ENCODE data around the gene PRSS27.

The PRSS27 gene

GRCh38 chr16:2712546-2712945, 7.5 kb downstream of the PRSS27 start:
- in situ Hi-C loops (cut with MboI; ENCODE audit: low pct_unique_long_range_greater_than_20kb, low sequenced_read_pairs) = no loop called here

DNA sequence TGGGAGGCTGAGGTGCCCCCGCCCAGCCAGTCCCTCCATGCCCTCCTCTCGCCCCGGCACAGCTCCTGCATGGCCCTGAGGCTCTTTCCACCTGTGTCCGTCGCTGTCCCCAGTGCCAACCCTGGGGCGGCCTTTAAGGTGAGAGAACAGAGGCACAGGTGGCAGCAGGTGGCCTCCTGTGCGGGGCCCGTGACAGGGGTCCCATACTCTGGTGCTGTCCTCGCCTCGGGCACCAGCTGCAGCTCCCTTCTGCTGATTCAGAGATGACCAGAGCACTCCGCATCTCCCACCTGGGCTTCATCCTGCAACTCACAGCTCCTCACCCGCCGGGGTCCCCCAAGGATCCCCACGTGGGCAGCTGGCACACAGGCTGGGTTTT, 8.0 kb downstream of the PRSS27 start:
- DNase-seq = no peak
- in situ Hi-C loops (cut with MboI; ENCODE audit: low pct_unique_long_range_greater_than_20kb, low sequenced_read_pairs) = no loop called here

More at GRCh38 chr16:2712546-2712945, 7.5 kb downstream of the PRSS27 start:
- DNase-seq = no peak

GRCh38 chr16:2711370-2712062, 8.5 kb downstream of the PRSS27 start:
- DNase-seq = no peak
- in situ Hi-C loops (cut with MboI; ENCODE audit: low pct_unique_long_range_greater_than_20kb, low sequenced_read_pairs) = no loop called here

DNA sequence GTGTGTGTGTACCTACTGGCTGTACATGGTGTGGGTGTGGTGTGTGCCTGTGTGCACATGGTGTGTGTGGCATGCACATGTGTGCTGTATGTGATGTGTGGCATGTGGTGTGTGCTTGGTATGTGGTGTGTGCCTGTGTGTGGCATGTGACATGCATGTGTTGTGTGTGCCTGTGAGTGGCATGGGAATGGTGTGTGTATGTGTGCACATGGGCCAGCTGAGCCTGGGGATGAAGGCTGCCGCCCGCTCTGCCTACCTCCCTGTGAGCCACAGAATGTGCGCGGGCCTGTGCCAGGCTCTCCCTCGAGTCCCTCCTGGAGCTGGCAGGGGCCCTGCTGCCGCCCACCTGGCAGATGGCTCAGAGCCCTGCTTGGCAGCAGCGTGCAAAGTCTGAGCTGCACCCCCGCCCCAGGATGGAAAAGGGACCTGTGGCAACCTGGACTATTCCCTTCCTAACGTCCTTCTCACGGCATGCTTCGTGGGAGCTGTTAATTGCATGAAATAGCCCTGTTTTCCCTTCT, 9.3 kb downstream of the PRSS27 start:
- DNase-seq = no peak
- in situ Hi-C loops (cut with MboI; ENCODE audit: low pct_unique_long_range_greater_than_20kb, low sequenced_read_pairs) = no loop called here

DNA sequence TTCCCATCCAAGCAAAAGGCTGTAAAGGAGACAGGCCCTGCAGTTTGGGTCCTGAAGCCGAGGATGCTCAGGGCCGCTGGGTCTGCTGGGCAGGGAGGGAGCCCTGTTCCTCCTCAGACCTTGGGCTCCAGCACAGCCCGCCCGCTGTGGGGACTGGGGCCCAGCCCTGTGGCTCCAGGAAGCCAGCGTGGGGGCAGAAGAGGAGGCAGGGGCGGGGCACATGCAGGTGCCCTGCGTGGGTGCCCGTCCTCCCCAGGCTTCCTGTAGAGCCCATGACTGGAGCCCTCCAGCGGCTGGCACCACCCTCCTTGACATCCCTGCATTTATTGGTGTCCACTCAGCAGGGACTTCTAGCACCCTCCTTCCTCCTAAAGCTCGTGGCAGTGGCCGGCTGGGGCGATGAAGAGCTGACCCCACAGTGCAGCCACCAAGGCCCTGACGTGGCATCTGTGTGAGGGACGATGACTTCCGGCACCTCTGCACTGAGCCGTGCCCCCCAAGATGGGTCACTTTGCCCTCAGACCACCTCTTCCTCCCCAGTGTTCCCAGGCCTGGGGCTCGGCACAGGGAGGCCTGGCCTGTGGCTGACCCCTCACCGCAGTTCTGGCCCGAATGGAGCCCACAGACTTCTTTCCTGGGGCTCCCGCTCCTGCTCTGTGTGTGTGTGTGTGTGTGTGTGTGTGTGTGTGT, 9.9 kb downstream of the PRSS27 start:
- in situ Hi-C loops (cut with MboI; ENCODE audit: low pct_unique_long_range_greater_than_20kb, low sequenced_read_pairs) = no loop called here
- DNase-seq = no peak

DNA sequence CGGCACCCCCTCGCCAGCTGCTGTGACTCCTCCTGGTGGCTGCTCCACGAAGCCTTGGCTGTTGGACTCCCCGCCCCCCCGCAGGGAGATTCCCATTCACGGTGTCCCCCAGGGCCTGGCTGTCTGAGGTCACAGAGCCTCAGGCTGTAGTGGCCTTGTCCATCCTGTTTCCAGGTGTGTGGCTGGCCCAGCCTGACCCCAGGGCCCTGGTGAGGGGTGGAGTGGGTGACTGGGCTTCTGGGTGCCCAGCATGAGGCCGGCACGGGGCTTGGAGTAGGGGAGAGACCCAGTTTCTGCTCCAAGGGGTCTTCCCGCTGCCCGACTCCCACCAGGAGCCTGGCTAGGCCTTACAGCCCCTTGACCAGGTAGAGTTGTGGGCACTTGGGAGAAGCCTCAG, 10.4 kb downstream of the PRSS27 start:
- in situ Hi-C loops (cut with MboI; ENCODE audit: low pct_unique_long_range_greater_than_20kb, low sequenced_read_pairs) = no loop called here
- DNase-seq = no peak

GRCh38 chr16:2708955-2709587, 11.0 kb downstream of the PRSS27 start:
- in situ Hi-C loops (cut with MboI; ENCODE audit: low pct_unique_long_range_greater_than_20kb, low sequenced_read_pairs) = no loop called here
- no peak for DNase-seq

DNA sequence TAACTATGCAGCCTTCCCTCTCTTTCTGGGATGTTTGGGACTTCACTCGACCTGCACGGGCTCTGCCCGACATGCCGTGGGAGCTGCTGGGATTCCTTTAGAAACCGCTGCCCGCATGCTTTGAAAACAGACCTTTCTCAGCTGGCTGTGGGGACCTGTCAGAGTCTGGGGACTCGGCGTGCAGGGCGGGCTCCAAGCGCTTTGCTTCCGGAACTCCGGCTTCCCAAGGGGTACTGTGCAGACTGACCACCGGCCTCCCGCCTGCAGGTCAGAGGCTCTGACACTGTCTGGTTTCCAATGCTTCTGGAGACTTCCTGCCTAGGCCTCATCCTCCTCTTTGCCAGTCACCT, 11.8 kb downstream of the PRSS27 start:
- DNase-seq = no peak
- in situ Hi-C loops (cut with MboI; ENCODE audit: low pct_unique_long_range_greater_than_20kb, low sequenced_read_pairs) = no loop called here

DNA sequence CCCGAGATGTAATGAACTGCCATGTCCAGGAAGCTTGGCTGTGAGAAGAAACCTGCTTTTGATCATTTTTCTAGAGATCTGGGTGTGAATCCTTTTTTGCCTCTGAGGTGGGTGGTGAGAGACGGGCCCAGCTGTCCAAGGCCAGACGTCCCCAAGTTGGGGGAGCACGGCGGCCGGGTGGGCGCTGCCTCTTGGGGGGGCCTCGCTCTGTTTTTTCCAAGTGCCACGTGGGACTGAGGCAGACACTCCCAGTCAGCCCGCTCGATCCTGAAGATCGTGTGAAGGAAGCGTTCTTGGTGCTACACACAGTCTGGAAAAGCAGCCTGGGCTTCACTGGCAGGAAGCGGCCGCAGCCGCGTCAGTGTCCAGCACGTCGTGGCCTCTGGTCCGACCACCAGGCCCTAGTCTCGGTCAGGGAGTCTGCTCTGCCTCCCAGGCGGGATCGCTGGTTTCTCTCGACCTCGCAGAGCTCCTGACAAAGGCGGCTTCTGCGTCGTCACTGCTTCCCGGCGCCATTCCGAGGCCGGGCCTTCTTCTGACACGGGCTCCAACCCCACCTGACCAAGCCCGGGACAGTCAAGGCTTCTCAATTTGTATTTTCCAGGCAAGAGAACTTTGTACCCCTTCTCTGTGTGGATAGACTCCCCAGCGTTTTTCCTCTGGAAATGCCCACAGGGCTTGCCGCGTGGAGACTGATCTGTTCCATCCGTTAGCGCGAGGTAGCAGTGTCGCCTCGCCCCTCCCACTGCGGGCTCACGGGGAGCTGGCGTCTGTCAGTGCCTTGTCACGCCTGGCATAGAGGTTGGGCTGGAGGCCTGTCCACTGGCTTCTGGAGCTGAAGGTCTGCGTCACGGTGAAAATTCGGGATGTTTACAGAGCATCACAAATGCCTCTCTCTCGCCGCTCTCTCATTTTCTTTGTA, 12.4 kb downstream of the PRSS27 start:
- no peak for DNase-seq
- in situ Hi-C loops (cut with MboI; ENCODE audit: low pct_unique_long_range_greater_than_20kb, low sequenced_read_pairs) = no loop called here

DNA sequence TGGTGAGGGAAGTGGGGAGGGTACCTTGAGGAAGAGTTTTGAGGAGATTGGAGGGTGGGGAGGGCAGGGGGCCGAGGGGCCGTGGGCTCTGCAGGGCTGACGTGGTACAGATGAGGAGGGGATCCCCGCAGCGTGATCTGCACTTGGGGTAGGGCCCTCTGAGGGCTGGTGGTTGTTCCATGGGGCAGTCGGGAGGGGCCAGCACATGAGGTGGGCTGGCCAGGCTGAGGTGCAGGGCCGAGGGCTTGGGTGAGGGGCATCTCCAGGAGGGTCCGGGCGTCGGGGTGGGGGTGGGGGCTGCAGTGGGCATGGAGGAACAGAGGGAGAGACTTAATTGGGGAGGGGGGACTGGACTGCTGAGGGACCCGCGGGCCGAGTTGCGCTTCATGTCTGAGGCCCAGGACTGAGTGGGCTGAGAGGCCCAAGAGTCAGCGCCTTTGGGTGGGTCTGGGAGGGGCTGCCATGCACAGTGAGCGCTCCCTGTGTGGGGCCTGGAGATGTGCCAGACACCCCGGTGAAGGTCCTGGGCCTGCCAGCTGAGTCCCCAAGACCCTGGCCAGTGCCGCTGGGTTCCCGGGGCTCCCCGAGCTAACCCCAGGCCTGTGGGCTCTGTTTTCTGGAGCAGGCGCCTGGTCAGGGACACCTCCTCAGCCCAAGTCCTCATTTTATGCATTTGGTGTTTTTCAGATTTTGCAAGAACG, 13.3 kb downstream of the PRSS27 start:
- DNase-seq = no peak
- in situ Hi-C loops (cut with MboI; ENCODE audit: low pct_unique_long_range_greater_than_20kb, low sequenced_read_pairs) = no loop called here

DNA sequence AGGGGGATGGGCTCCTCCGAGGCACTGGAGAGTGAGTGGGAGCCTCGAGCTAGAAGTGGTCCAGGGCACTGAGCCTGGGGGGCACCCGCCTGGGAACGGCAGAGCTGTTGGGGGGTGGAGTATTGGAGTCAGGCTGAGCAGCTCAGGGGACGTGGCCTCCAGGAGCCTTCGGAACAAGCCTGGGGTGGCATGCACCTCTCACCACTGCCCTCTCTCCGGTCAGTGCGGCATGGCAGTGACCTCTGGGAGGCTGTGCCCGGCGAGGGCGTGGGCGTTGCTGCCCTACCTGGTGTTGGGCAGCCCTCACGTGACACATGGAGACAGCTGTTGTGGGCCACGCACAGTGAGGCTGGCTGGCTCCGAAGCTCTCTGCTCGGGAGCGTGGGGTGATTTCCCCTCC, 13.9 kb downstream of the PRSS27 start:
- DNase-seq = no peak
- in situ Hi-C loops (cut with MboI; ENCODE audit: low pct_unique_long_range_greater_than_20kb, low sequenced_read_pairs) = no loop called here

DNA sequence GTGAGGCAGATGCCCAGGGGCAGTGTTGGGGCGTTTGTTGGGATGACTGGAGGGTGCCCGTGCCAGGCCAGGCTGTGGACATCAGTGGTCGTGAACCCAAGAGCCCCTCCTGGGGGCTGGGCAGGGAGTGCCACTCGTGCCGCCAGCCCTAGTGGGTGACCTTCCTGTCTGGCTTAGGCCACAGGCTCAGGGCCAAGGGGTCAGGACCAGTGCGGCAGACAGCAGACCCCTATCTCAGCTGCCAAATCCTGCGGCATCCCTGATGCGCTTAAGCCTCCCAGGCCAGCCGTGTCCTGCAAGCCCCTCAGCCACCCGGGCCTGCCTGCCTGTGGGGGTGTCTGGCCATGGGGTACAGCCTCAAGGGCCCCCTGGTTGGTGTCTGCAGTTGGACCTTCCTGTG, 14.7 kb downstream of the PRSS27 start:
- DNase-seq = no peak
- in situ Hi-C loops (cut with MboI; ENCODE audit: low pct_unique_long_range_greater_than_20kb, low sequenced_read_pairs) = no loop called here

GRCh38 chr16:2704983-2705275, 15.1 kb downstream of the PRSS27 start:
- in situ Hi-C loops (cut with MboI; ENCODE audit: low pct_unique_long_range_greater_than_20kb, low sequenced_read_pairs) = no loop called here
- no peak for DNase-seq

DNA sequence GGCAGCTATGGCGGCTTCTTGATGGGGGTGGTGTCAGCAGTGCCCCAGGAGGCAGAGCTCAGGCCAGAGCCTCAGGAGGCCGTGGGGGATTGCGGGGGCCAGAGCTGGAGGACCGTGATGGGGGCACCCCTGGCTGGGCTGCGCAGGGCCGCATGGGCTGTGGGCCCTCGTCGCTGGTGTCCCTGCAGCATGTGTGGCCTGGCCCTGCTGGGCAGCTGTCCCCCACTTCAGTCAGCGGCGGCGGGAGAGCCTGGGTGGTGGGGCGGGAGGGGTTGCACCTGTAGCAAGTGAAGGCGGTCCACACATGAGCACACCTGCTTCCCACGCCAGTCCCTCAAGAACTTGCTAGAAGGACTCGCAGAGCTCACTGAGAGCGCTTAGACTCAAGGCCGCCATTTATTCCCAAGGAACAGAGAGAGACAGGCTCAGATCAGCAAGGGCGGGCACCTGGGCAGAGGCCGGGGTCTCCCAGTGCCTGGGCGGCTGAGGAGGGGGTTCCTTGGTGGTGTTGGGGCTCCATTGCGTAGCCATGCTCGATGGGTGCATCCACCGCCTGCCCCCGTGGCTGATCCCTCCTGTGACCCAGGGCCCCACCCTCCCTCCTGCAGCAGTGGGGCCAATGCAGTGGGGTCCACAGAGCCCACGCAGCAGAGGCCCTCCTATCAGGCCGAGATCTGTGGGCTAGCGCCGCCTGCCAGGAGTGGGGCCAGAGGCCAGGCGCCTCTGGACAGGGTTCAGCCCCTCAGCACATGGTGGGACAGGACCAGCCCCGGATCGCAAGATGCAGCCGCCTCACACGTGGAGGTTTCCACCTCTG, 15.7 kb downstream of the PRSS27 start:
- DNase-seq = no peak
- in situ Hi-C loops (cut with MboI; ENCODE audit: low pct_unique_long_range_greater_than_20kb, low sequenced_read_pairs) = no loop called here

GRCh38 chr16:2702871-2703745, 16.9 kb downstream of the PRSS27 start:
- in situ Hi-C loops (cut with MboI; ENCODE audit: low pct_unique_long_range_greater_than_20kb, low sequenced_read_pairs) = no loop called here
- no peak for DNase-seq

- in situ Hi-C loops (cut with MboI; ENCODE audit: low pct_unique_long_range_greater_than_20kb, low sequenced_read_pairs) = no loop called here
- no peak for DNase-seq
These were observed 17.6 kb downstream of the PRSS27 start for GRCh38 chr16:2702438-2702825.

DNA sequence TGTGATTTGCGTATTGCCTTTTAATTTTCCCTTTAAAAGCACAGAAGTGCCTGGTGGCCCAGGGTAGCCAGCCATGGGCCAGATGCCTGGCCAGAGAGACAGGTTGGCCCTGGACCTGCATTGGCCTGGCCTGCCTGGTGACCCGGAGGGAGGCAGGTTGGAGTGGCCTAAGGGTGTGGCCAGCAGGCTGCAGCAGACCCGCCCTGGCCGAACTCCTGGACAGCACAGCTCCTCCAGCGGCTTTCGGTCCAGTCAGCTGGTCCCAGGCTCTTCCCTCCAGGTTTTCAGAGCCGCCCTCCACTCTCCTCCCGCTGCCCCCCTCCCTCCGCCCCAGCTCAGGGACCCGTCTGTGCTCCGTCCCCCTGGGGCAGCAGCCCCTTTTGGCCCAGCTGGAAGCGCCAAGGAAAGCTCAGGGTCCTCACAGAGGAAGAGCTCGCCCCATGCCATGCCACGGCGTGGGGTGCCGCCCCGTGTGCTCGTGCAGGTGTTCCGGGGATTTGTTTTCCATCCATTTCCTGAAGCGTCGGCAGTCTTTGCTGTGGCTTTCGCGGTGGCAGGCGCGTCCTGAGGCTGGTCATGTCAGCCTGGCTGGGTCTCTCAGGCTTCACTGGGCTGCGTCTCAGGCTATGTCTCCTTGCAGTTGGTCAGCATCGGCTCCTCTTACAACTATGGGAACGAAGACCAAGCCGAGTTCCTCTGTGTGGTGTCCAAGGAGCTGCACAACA, 18.1 kb downstream of the PRSS27 start:
- DNase-seq = no peak
- in situ Hi-C loops (cut with MboI; ENCODE audit: low pct_unique_long_range_greater_than_20kb, low sequenced_read_pairs) = no loop called here
